ENCODE measurements around the gene CCDC51. TPM values are rescaled to one million over a fixed set of nuclear protein-coding genes. Genes with fewer than 3 reads are reported as not detected.

The CCDC51 gene
- total and polyA plus RNA-seq, 2 experiments from 2014 or later, result 20.8 to 24.1 TPM

DNA sequence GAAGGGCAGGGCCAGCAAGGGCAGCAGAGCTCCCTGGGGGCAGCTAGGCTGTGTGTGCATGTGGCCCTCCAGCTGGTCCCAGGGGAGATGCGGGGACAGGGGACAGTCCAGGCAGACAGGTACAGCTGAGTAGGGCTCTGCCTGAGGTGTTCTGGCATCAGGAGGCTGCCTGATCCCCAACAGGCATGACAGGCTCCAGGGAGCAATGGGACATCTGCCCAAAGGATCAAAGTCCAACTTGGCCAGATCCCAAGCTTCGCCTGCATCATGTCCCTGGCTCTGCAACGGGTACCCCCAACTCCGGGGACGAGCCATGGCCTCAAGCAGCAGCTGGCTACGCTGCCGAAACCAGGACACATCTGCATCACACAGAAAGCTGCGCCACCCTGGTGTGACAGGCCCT lies 28.4 kb upstream of the CCDC51 start:
- Histone ChIP-seq H3K4me1 (ENCODE audit: insufficient read depth) (peaks cover 12% of the 10 kb centered on the region), H3K4me2 (no peak overlapping the region)
- TF ChIP-seq ZNF114 (CRISPR knock-in tag; IDR thresholded peaks at IDR 0.05), result no peak
- TF ChIP-seq, protein P1, sequence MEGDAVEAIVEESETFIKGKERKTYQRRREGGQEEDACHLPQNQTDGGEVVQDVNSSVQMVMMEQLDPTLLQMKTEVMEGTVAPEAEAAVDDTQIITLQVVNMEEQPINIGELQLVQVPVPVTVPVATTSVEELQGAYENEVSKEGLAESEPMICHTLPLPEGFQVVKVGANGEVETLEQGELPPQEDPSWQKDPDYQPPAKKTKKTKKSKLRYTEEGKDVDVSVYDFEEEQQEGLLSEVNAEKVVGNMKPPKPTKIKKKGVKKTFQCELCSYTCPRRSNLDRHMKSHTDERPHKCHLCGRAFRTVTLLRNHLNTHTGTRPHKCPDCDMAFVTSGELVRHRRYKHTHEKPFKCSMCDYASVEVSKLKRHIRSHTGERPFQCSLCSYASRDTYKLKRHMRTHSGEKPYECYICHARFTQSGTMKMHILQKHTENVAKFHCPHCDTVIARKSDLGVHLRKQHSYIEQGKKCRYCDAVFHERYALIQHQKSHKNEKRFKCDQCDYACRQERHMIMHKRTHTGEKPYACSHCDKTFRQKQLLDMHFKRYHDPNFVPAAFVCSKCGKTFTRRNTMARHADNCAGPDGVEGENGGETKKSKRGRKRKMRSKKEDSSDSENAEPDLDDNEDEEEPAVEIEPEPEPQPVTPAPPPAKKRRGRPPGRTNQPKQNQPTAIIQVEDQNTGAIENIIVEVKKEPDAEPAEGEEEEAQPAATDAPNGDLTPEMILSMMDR (conservative IDR thresholded peaks at IDR 0.05; ENCODE audit: low read depth in 2 of 2), result no peak

DNA sequence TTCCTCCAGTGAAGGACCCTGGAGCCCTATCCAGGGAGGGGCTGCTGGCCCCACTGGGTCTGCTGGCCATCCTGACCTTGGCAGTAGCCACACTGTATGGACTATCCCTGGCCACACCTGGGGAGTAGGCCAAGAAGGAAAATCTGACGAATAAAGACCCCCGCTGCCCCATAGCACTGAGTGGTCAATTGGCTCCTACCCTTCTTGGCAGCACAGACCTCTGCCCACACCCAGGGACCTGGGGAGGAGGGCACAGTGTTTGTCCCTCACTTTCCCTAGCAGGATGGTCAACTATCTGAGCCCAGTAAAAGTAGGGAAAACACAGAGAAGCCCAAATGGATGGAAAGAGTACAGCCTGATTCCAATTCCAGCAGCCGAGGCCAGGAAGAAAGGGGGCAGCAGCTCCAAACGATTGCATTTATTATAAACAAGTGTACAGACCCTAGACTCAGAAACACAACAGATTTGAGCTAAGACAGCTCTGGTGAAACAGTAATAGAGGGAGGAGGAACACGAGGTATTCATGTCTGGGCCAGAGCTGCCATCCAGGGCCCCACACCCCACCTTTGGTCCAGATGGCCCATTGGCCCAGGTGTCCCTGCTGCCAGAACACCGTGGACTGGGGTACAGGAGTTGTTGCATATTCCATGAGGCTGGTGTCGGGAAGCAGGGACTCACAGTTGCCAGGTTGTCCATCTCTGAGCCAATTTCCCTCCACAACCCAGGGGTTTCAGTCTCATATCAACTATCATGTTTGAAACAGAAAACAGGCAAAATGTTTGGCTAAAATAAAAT lies 27.8 kb upstream of the CCDC51 start:
- H3K4me3 Mint-ChIP-seq, result no peak overlapping the region; the same call in 2 of the 3 replicates
- ATAC-seq (no peak), DNase-seq (ENCODE audit: low spot score) (no peak)
- TF ChIP-seq STAT1 (IDR thresholded peaks at IDR 0.05; ENCODE audit: unreplicated experiment), result no peak
- no peak for TF ChIP-seq POLR2AphosphoS5 (IDR thresholded peaks at IDR 0.05; ENCODE audit: low read depth)
- TF ChIP-seq ZNF331 (CRISPR knock-in tag; IDR thresholded peaks at IDR 0.05; ENCODE audit: low read depth), result no peak
- no peak for TF ChIP-seq EZH2 (IDR thresholded peaks at IDR 0.05; ENCODE audit: low read depth, unreplicated experiment)
- Histone ChIP-seq H3F3A (replicated peaks; ENCODE audit: low read depth) (peaks cover 8% of the 10 kb centered on the region; the same call in 1 of the 2 replicates), H3K27me3 (ENCODE audit: insufficient read depth) (no peaks in the 10 kb centered on the region), H2AFZ (no peak overlapping the region), H3K4me3 (no peak overlapping the region), H3K4me1 (ENCODE audit: insufficient read depth) (peaks cover 12% of the 10 kb centered on the region), H4K20me1 (replicated peaks; ENCODE audit: insufficient read depth) (no peaks in the 10 kb centered on the region), H3K36me3 (ENCODE audit: insufficient read depth) (peaks cover 9% of the 10 kb centered on the region; the same call in 1 of the 2 replicates), H3K4me2 (no peak overlapping the region), H3K9me2 (ENCODE audit: insufficient read depth) (no peaks in the 10 kb centered on the region), H3K79me2 (replicated peaks; ENCODE audit: insufficient read depth) (peaks cover 24% of the 10 kb centered on the region), H3K27ac (ENCODE audit: low read depth) (peak overlapping the region; percentile 96; the same call in 1 of the 2 replicates)
- H3K4me1 Mint-ChIP-seq, result peaks cover 28% of the 10 kb centered on the region
- H3K9me3 Mint-ChIP-seq, result no peaks in the 10 kb centered on the region
- peaks cover 14% of the 10 kb centered on the region for H3K27me3 Mint-ChIP-seq (ENCODE audit: insufficient read depth, low read depth, poor library complexity)
- H3K27ac Mint-ChIP-seq, result peak overlapping the region; percentile 99
- peaks cover 38% of the 10 kb centered on the region for H3K36me3 Mint-ChIP-seq (ENCODE audit: low read depth)

More for the DNA sequence above, 28.4 kb upstream of the CCDC51 start:
- no peak overlapping the region for H3K4me3 ChIP-seq
- H2AFZ ChIP-seq, result no peak overlapping the region
- H4K20me1 ChIP-seq (replicated peaks; ENCODE audit: insufficient read depth), result no peaks in the 10 kb centered on the region
- H3K9me3 Mint-ChIP-seq, result no peaks in the 10 kb centered on the region; the same call in 1 of the 3 replicates
- H3K9me2 ChIP-seq (ENCODE audit: insufficient read depth), result no peaks in the 10 kb centered on the region
- H3K79me2 ChIP-seq (replicated peaks; ENCODE audit: insufficient read depth), result peaks cover 24% of the 10 kb centered on the region
- peaks cover 33% of the 10 kb centered on the region for H3K4me1 Mint-ChIP-seq
- H3K27ac ChIP-seq (ENCODE audit: low read depth), result peak overlapping the region; percentile 96; the same call in 1 of the 2 replicates
- peaks cover 8% of the 10 kb centered on the region; the same call in 1 of the 2 replicates for H3F3A ChIP-seq (replicated peaks; ENCODE audit: low read depth)
- no peak overlapping the region; the same call in 1 of the 2 replicates for H3K27ac Mint-ChIP-seq
- H3K36me3 ChIP-seq (ENCODE audit: insufficient read depth), result peaks cover 9% of the 10 kb centered on the region; the same call in 1 of the 2 replicates
- H3K4me3 Mint-ChIP-seq, result no peak overlapping the region
- H3K27me3 Mint-ChIP-seq (ENCODE audit: insufficient read depth, low read depth, poor library complexity), result peaks cover 18% of the 10 kb centered on the region
- no peaks in the 10 kb centered on the region for H3K27me3 ChIP-seq (ENCODE audit: insufficient read depth)
- DNase-seq (ENCODE audit: low spot score) (no peak), ATAC-seq (no peak)
- H3K36me3 Mint-ChIP-seq (ENCODE audit: low read depth), result peaks cover 38% of the 10 kb centered on the region

DNA sequence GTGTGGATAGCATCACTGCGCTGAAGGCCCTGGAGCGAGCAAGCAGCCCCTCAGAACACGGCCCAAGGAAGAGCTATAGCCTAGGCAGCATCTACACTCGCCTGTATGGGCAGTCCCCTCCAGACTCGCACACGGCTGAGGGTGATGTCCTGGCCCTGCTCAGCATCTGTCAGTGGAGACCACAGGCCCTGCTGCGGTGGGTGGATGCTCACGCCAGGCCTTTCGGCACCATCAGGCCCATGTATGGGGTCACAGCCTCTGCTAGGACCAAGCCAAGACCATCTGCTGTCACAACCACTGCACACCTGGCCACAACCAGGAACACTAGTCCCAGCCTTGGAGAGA lies 27.2 kb upstream of the CCDC51 start:
- Mint-ChIP-seq H3K27ac (peak overlapping the region; percentile 99), H3K4me1 (peaks cover 28% of the 10 kb centered on the region), H3K4me3 (peak overlapping the region; percentile 36; the same call in 1 of the 3 replicates), H3K36me3 (ENCODE audit: low read depth) (peaks cover 38% of the 10 kb centered on the region), H3K27me3 (ENCODE audit: insufficient read depth, low read depth, poor library complexity) (peaks cover 12% of the 10 kb centered on the region), H3K9me3 (no peaks in the 10 kb centered on the region)
- DNase-seq (ENCODE audit: low spot score), result no peak
- H3K4me3 ChIP-seq, result no peak overlapping the region
- H3F3A ChIP-seq (replicated peaks; ENCODE audit: low read depth), result peaks cover 8% of the 10 kb centered on the region; the same call in 1 of the 2 replicates
- H3K36me3 ChIP-seq (ENCODE audit: insufficient read depth), result peaks cover 9% of the 10 kb centered on the region; the same call in 1 of the 2 replicates
- peaks cover 7% of the 10 kb centered on the region for H3K4me1 ChIP-seq (ENCODE audit: insufficient read depth)
- H3K27me3 ChIP-seq (ENCODE audit: insufficient read depth), result no peaks in the 10 kb centered on the region
- peak overlapping the region; percentile 96 for H3K27ac ChIP-seq (ENCODE audit: low read depth)
- peaks cover 18% of the 10 kb centered on the region for H3K79me2 ChIP-seq (replicated peaks; ENCODE audit: insufficient read depth)
- ATAC-seq, result no peak
- no peaks in the 10 kb centered on the region for H4K20me1 ChIP-seq (replicated peaks; ENCODE audit: insufficient read depth)
- no peaks in the 10 kb centered on the region for H3K9me2 ChIP-seq (ENCODE audit: insufficient read depth)
- no peak overlapping the region for H3K4me2 ChIP-seq
- no peak overlapping the region for H2AFZ ChIP-seq
- TF ChIP-seq, protein P1 (conservative IDR thresholded peaks at IDR 0.05; ENCODE audit: low read depth in 2 of 2), result no peak
- TF ChIP-seq ZNF114 (CRISPR knock-in tag; IDR thresholded peaks at IDR 0.05) (no peak), JUNB (IDR thresholded peaks at IDR 0.05; ENCODE audit: unreplicated experiment) (no peak), NANOG (IDR thresholded peaks at IDR 0.05; ENCODE audit: borderline replicate concordance) (no peak), EZH2phosphoT487 (IDR thresholded peaks at IDR 0.05; ENCODE audit: unreplicated experiment) (no peak), POLR2AphosphoS5 (IDR thresholded peaks at IDR 0.05; ENCODE audit: low read depth) (no peak), STAT1 (IDR thresholded peaks at IDR 0.05; ENCODE audit: unreplicated experiment) (no peak)
- TF ChIP-seq, protein P2, sequence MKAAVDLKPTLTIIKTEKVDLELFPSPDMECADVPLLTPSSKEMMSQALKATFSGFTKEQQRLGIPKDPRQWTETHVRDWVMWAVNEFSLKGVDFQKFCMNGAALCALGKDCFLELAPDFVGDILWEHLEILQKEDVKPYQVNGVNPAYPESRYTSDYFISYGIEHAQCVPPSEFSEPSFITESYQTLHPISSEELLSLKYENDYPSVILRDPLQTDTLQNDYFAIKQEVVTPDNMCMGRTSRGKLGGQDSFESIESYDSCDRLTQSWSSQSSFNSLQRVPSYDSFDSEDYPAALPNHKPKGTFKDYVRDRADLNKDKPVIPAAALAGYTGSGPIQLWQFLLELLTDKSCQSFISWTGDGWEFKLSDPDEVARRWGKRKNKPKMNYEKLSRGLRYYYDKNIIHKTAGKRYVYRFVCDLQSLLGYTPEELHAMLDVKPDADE (IDR thresholded peaks at IDR 0.05), result no peak

Measured in GM23338 (cell line).